ENCODE data around the gene PCBP3.
A peak's percentile ranks its signal among the peaks of the same experiment; 100 is the strongest.
"Not testable (repeated sequence)": the region's sequence is repeated elsewhere in the genome, so short reads cannot be mapped to it uniquely, and the experiment has no call there.

Gene PCBP3

GRCh38 chr21:45809421-45809820 is 165.9 kb downstream of the PCBP3 start:
- DNase-seq (ENCODE audit: low spot score): no peak

DNA sequence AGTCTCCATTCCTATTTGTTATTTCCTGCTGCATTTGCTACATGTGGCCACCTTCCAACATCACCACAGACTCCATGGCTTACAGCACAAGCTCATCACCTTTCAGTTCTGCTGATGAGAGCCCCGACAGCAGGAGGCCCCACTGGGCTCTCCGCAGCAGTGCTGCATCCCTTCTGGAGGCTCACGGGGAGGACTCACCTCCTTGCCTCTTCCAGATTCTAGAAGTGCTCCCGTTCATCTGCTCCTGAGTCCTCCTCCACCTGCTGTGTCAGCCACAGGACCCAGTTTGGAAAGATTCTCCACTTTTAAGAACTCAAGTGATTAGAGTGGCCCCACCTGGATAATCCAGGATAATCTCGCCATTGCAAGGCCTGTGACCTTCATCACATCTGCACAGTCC is 167.6 kb downstream of the PCBP3 start:
- DNase-seq (ENCODE audit: low spot score): no peak

GRCh38 chr21:45814210-45814940 is 170.8 kb downstream of the PCBP3 start:
- not testable (repeated sequence) for DNase-seq (ENCODE audit: low spot score)

GRCh38 chr21:45815781-45816180 is 172.3 kb downstream of the PCBP3 start:
- DNase-seq (ENCODE audit: low spot score): not testable (repeated sequence)

DNA sequence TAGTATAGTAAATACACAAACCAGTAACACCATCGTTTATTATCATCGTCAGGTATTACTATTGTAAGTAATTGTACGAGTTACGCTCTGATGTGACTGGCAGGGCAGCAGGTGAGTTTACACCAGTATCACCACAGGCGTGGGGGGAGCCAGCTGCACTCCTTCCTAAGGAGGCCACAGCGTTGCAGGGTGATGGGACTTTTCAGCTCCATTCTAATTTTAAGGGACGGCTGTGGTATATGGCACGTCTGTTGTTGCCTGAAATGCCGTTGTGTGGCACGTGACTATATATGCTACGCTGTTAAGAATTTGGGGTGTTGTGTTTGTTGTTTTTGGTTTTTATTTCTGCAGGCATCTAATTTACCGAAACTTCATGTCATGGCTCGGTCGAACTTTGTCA is 173.3 kb downstream of the PCBP3 start:
- DNase-seq (ENCODE audit: low spot score): no peak

GRCh38 chr21:45817345-45817744 is 173.8 kb downstream of the PCBP3 start:
- DNase-seq (ENCODE audit: low spot score): no peak

DNA sequence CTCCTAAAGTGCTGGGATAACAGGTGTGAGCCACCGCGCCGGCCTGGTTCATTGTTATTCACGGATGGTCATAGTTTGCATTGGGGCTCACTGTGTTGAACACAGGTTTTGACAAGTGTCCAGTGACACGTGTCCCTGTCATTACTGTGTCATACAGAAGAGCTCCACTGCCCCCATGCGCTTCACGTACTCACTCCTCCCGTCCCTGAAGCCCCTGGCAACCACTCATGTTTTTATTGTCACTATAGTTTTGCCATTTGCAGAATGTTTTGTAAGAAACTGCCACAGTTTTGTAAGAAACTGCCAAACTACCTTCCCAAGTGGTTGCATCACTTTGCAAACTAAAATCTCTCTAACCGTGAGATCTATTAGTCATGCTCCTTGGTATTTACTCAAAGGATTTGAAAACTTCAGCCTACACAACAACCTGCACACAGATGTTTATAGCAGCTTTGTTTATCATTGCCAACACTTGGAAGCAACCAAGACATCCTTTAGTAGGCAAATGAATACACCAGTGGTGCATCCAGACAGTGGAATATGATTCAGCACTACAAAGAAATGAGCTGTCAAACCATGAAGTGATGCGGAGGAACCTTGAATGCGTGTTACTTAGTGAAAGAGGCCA is 174.9 kb downstream of the PCBP3 start:
- DNase-seq (ENCODE audit: low spot score): no peak

- DNase-seq (ENCODE audit: low spot score): no peak
Observed at GRCh38 chr21:45818904-45819285, 175.4 kb downstream of the PCBP3 start.

DNA sequence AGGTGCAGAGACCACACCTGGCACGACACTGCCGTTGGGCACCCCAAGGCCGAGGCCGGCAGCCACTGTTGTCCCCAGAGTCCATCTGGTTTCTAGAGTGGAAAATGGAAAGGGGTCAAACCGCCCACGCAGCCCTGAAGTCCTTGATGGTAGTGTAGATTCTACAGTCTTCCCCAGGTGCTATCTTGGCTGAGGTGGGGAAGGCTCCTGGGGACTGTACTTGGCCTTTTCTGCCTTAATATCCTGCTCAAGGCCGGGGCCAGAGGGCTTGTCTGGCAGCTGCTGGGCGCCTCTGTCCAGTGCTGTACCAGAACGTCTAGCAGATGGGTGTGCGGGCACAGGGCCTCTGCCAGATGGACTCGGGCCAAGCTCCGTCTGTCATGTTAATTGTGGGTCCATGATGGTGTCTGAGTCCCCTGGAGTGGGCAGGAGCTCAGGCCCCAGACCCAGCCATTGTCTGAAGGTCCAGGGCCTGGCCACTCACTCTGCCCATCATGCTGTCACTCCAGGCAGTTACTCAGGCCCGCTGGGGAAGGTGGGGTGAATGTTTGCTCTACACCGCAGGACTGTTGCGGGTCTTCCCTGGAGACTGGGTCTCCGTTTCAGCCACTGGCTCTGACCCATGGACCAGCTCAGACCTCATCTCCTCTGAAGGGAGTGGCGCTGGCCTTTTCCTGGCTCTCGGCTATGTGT is 176.1 kb downstream of the PCBP3 start:
- DNase-seq (ENCODE audit: low spot score): no peak

- peak; percentile 93 for DNase-seq (ENCODE audit: low spot score)
Observed at GRCh38 chr21:45820171-45821091, 176.9 kb downstream of the PCBP3 start.

GRCh38 chr21:45821315-45821962 is 177.9 kb downstream of the PCBP3 start:
- DNase-seq (ENCODE audit: low spot score): no peak

DNA sequence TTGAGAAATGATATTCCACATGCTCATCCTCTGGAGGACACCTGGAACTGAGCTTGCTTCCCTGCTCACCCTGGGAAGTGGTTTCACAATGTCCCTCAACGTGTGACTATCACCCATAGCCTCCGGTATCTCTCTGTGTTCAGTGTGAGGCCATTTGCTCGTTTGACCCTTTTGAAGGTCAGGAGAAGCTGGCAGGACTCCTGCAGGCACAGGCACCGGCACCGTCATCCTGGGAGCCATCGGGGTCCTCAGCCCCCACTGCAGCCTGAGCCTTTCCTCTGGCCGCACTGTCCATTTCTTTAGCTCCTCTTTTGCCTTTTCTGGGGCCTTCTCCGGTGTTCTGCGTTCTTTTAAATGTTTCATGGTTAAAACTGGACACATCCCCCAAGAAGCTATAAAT is 178.5 kb downstream of the PCBP3 start:
- DNase-seq (ENCODE audit: low spot score): no peak

- no peak for DNase-seq (ENCODE audit: low spot score)
Observed at GRCh38 chr21:45822429-45823099, 179.0 kb downstream of the PCBP3 start.

DNA sequence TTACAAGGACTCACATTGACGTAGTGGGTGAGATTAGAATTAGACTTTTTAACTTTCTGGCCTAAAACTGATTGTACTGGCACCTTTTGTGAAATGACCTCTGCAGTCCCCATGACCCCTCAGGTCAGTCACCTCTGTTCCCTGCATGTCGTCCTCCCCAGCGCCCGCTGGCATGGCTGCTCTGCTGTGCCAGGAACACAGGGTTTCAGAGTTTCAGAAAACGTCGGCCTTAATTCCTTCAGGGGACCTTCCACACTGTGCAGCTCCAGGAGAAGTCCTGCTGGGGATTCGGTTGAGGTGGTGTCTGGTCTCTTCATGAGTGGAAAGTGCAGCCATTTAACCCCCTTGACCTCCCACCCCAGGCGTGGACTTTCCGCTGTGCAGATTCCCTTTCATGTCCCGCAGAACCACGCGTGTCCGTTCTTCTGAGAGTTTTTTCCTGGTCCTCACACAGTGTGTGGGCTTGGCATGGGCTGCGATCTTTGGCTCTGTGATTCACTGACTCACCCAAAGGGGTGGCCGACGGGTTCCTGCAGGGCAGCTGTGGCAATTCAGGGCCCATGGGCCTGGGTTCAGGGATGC is 179.7 kb downstream of the PCBP3 start:
- no peak for DNase-seq (ENCODE audit: low spot score)

DNA sequence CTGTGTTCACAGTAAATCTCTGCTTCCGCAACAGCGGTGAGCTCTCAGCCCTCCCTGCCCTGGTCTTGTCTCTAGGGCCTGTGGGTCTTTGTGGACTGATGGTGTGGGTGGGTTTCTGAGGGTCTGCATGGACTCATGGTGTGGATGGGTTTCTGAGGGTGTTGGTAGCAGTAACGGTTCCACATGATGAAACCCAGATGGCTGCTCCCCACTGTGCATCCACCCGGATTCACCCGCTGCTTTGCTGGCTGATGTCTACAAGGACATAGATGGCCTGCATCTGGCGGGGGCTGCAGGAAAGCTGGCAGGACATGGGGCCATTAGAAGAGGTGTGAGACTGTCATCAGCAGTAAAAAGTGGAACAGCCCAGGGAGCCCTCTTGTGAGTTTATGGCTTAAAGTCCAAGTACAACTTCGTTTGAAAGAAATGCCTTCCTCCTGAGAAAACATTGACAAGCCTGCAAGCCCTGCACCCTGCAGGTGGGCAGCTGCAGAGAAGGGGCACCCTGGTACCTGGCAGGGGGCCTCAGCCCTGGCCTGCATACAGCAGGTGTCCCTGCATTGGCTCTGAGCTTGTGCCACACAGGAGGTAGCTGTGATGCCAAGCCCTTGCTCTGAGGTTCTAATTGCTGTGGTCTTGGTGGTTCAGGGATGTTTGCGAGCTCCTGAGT is 181.2 kb downstream of the PCBP3 start:
- DNase-seq (ENCODE audit: low spot score): no peak

DNA sequence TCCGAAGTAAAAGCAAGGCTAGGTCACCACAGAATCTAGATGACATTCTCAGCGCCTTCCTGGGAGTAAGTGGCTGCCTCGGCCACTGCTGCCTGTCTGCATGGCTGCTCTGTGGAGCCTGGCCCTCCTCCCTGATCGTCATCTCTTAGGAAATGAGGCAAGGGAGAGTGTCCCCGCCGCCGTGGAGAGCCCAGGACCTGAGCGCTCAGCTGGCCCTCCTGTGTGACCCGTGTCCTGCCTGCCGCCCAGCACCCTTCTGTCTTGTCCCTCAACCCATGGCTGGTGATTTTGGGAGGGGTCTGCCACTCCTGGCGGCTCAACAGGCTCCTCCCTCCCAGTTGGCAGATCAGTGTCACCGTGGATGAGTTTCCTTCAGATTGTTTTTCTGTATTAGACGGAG is 181.7 kb downstream of the PCBP3 start:
- no peak for DNase-seq (ENCODE audit: low spot score)

DNA sequence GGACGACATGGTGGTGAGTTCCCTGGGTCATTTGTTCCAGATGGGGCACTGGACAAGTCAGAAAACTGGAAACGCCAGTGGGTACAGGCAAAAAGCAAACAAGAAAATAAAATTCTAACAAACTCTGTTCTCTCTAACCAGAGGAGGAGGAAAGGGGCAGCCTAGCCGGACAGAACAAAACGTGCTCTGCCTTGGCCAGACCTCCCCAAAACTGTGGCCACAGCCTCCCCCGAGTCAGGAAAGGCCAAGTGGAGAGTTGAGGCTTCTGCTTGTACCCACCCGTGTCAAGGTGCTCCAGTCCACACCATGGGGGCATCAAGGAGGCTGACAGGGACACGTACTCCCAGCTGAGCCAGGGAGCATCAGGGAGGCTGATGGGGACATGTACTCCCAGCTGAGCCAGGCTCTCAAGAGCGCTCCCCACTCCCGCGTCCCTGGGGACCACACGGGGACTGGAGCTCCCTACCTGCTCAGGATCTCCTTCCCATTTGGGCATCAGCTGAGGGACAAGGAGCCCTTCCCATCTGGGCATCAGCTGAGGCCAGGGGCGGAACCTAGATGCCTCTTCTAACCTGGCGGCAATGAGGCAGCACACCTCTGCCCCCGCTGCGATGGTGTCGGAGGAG is 183.3 kb downstream of the PCBP3 start:
- no peak for DNase-seq (ENCODE audit: low spot score)

GRCh38 chr21:45827302-45827692 is 183.8 kb downstream of the PCBP3 start:
- no peak for DNase-seq (ENCODE audit: low spot score)

DNA sequence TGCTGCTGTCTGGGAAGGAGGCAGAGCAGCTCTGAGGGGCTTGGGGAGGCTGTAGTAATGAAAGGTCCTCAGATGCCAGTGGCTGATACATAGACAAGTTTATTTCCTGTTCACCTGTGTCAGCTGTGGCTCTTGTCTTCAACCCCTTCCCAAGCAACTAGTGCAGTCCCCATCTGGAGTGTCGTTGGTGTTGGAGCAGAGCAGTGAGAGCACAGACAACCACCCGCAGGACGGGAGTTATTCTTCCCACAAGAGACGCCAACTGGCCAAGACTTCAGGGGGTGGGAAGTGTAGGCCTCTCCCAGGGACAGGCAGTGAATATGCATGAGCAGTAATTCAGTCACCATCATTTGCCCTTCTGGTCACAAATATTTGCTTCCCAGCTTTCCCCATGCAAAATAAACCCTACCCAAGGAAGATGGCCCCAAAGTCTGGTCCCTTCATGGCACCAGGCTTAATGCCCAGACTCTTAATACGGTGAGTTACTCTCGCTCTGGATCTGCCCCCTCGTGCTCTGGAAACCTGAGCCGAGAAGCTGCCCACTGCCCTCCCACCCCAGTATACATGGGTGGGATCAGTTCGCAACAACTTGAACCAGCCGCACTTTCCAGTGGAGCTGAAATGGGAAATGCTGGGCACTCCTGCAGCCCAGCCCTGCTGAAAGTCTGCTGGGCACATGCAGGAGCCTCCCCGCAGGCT is 184.5 kb downstream of the PCBP3 start:
- DNase-seq (ENCODE audit: low spot score): no peak

All from Ammon's horn (tissue), 1 donor.